NCI-H2227 (cell line): Measurements from ENCODE around the gene IFNA7.
"Not testable (repeated sequence)": the region's sequence is repeated elsewhere in the genome, so short reads cannot be mapped to it uniquely, and the experiment has no call there.

Source experiments
- DNase-seq: peaks from one replicate; lab custom pipeline; 2025; ENCODE audit not compliant: unreplicated experiment; lab: John Stamatoyannopoulos, UW

Gene IFNA7

DNA sequence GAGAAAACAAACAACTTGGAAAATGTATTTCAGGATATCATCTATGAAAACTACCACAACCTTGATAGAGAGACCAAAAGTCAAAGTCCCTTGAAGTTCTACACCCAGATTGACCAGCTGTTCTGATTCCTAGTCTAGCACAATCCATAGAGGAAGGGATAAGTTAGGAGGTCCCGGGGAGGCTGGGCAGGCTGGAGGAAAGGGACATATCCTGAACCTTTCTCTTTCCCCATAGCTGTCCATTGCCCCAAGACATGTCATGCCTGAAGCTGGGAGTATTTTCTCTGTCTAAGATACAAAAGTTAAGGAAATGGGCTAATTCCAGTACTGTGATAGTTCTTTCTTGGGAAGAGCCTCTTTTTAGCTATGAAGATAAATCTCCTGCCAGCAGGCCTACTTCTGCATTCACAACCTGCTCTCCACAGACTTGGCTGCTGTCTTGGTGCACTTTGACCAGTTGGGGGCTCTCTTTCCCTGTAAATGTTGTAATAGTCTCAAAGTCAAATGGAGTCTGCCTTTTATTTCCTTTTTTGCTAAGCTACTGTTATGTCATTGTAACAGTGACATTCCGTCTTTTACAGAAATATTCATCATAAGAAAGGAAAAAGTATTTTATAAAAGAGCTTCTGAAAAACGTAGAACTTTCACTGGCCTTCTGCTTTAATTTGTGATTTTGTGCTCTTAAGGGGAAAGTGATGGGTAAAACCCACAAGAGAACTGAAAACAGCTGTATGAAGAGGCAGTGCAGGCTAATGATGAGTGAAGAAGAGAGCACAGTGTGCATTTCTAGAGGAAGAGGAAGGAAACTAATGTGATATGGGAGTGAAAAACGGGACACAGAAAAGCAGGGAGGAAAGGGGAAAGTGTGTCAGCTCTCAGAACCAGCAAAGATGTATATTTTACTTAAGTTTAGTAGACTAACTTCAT, 18.9 kb downstream of the IFNA7 start:
- not testable (repeated sequence) for DNase-seq

GRCh38 chr9:21174671-21175070, 27.3 kb downstream of the IFNA7 start:
- no peak for DNase-seq

DNA sequence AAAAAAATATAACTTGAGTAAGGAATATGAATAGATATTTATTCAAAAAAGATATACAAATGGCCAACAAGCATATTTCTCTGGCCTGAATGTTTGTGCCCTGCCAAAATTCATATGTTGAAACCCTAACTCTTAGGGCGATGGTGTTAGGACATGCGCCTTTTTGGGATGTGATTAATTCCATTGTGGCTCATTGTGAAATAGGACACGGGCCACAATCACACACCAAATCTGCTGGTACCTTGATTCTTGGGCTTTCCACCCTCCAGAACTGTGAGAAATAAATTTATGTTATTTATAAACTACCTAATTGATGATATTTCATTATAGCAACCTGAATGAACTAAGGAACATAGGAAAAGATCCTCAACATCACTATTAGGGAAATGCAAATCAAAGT, 29.8 kb downstream of the IFNA7 start:
- no peak for DNase-seq

GRCh38 chr9:21171351-21171750, 30.7 kb downstream of the IFNA7 start:
- no peak for DNase-seq

DNA sequence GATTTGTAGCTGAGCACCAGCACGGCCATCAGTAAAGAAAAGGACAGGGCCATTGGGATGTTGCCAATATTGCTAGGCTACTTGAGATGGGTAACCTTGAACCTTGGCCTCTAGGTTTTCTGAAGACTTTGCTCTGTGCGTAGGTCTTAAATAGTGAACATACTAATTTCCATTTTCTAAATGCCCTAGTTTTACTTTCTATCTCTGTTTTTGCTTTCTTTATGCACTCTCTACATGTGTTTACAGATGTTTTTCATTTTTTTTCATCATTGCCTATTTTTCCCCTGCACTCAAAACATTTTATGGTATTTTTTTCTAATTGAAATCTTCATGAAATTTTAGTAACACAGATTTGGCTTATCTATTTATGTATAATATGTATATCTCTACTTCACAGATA, 35.4 kb downstream of the IFNA7 start, which contains the start of gene IFNA21:
Gene IFNA21 (minus strand): TSS at position 101 of the 400 bp plus-strand sequence. CDS start 48 bp downstream, at position 53.
- DNase-seq = not testable (repeated sequence)

DNA sequence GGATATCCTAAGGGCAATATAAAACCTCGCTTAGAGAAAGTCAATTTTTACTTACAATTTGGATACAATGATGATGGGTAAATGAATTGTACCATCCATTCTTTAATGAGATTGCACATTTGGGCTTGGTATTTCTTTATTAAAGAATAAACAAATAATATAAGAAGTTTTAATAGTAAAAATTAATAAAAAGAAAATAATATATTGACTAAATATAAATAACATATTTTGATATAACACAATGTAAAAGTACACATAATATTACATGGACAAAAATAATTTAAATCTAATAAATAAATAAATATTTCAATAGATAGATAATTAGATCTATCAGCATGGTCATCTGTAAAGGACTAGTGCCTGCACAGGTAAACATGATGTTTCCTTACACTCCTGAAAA, 36.5 kb downstream of the IFNA7 start:
- DNase-seq = no peak

DNA sequence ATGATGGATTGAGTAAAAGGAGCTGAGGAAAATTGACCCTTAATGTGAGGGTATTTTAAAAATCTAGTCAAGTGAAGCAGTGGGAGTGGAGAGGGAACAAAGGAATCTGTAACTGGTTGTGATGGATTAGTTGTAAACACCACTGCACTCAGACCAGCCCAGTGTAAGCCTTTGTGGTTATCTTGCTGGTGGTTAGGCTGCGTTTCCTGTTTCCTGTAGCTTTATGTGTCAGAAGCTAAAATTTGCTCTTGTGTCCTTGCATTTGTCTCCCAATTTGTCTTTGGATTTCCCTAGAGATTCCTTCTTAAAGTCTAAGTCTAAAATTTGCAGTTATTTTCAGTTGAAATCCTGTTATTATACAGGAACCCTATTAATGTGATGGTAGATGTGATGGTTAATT, 41.8 kb downstream of the IFNA7 start:
- DNase-seq = no peak

- no peak for DNase-seq
Measured at GRCh38 chr9:21155501-21155900, 46.5 kb downstream of the IFNA7 start.

- no peak for DNase-seq
Measured at GRCh38 chr9:21154018-21154608, 47.9 kb downstream of the IFNA7 start.

GRCh38 chr9:21153336-21154017, 48.5 kb downstream of the IFNA7 start:
- no peak for DNase-seq
